Prostate gland (tissue), 2 donors: ENCODE data around the gene DLG2.

Experiments
- POLR2A ChIP-seq: fragments of 450-650 bp; IDR thresholded peaks from one replicate; pipeline ENCODE4 v1.6.1; 2016; ENCODE audit warnings: antibody characterized with exemption, mild to moderate bottlenecking
- POLR2AphosphoS5 ChIP-seq: sonication (generic); formaldehyde crosslinking; IDR thresholded peaks from one replicate; pipeline ENCODE4 v1.6.1; 2017; ENCODE audit warnings: antibody characterized with exemption
- TF ChIP-seq, protein P1 (sequence below), 4 experiments: fragments of 200-600 bp in 2 of 4; fragments of 450-650 bp in 2 of 4; sonication (generic) in 2 of 4; IDR thresholded peaks; 1 replicate in 3 of 4; 2 replicates in 1 of 4; pipeline ENCODE4 v1.5.1; 2016 to 2019; ENCODE audit warnings: antibody characterized with exemption in 4 of 4, mild to moderate bottlenecking in 2 of 4, moderate library complexity in 2 of 4

GRCh38 chr11:83689144-83689780 is 1937.9 kb downstream of the DLG2 start:
- TF ChIP-seq, protein P1, sequence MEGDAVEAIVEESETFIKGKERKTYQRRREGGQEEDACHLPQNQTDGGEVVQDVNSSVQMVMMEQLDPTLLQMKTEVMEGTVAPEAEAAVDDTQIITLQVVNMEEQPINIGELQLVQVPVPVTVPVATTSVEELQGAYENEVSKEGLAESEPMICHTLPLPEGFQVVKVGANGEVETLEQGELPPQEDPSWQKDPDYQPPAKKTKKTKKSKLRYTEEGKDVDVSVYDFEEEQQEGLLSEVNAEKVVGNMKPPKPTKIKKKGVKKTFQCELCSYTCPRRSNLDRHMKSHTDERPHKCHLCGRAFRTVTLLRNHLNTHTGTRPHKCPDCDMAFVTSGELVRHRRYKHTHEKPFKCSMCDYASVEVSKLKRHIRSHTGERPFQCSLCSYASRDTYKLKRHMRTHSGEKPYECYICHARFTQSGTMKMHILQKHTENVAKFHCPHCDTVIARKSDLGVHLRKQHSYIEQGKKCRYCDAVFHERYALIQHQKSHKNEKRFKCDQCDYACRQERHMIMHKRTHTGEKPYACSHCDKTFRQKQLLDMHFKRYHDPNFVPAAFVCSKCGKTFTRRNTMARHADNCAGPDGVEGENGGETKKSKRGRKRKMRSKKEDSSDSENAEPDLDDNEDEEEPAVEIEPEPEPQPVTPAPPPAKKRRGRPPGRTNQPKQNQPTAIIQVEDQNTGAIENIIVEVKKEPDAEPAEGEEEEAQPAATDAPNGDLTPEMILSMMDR (IDR thresholded peaks at IDR 0.05) = no peak
- TF ChIP-seq POLR2A (no peak), POLR2AphosphoS5 (no peak)
